Measurements from ENCODE around the gene RAMACL. TPM values are rescaled to one million over a fixed set of nuclear protein-coding genes. Genes with fewer than 3 reads are reported as not detected.

Gene RAMACL
- total RNA-seq, 1 experiment from 2014 or later = 0.28 TPM

- H2BK5ac ChIP-seq (ENCODE audit: insufficient read length, low read length) = no peak overlapping the region
- no peak overlapping the region for H3K18ac ChIP-seq (ENCODE audit: insufficient read length, low read depth, low read length)
- H3K23ac ChIP-seq (ENCODE audit: insufficient read length, low read depth, low read length) = no peak overlapping the region
- H3K4me1 ChIP-seq (ENCODE audit: insufficient read depth, low read length) = peaks cover 9% of the 10 kb centered on the region; the same call in 1 of the 2 replicates
- Mint-ChIP-seq H3K36me3 (ENCODE audit: insufficient read depth in 1 of 3, low read depth in 3 of 3) (no peaks in the 10 kb centered on the region; a peak in 1 of 7 replicates), H3K9me3 (no peaks in the 10 kb centered on the region; a peak in 1 of 5 replicates), H3K27me3 (ENCODE audit: low read depth) (no peaks in the 10 kb centered on the region), H3K4me1 (peaks cover 29 to 36% of the 10 kb centered on the region in 2 experiments), H3K27ac (no peak overlapping the region), H3K4me3 (no peak overlapping the region)
- H3K79me2 ChIP-seq (ENCODE audit: insufficient read depth, low read length) = peaks cover 4% of the 10 kb centered on the region; the same call in 1 of the 2 replicates
- no peak overlapping the region for H3K4me2 ChIP-seq (ENCODE audit: insufficient read depth, insufficient read length, low read length)
- no peak for DNase-seq
- H3K27me3 ChIP-seq (ENCODE audit: insufficient read depth, low read length) = no peaks in the 10 kb centered on the region
- no peak overlapping the region for H3K14ac ChIP-seq (ENCODE audit: insufficient read depth, low read length)
- no peak overlapping the region for H4K91ac ChIP-seq (ENCODE audit: insufficient read length, low read depth, low read length)
- H3K9ac ChIP-seq (ENCODE audit: extremely low read depth, insufficient read length, low read length) = no peak overlapping the region
- H3T11ph ChIP-seq (ENCODE audit: low read length) = no peak overlapping the region
- TF ChIP-seq CTCF (conservative IDR thresholded peaks at IDR 0.05) = no peak
- no peak overlapping the region for H4K8ac ChIP-seq (replicated peaks; ENCODE audit: insufficient read length, low read depth, low read length)
- H2BK15ac ChIP-seq (ENCODE audit: low read depth, low read length) = no peak overlapping the region
- H4K20me1 ChIP-seq (ENCODE audit: control insufficient read depth, insufficient read depth, insufficient read length) = no peaks in the 10 kb centered on the region
- H4K5ac ChIP-seq (ENCODE audit: insufficient read length, low read depth, low read length) = no peak overlapping the region
- H2BK120ac ChIP-seq (ENCODE audit: low read depth, low read length, poor library complexity, severe bottlenecking) = no peak overlapping the region
- no peak overlapping the region for H2AK5ac ChIP-seq (ENCODE audit: insufficient read length, low read length)
- H3K4ac ChIP-seq (ENCODE audit: low read depth, low read length) = no peak overlapping the region
- WGBS (ENCODE audit: extremely low coverage, insufficient read length, low lambda C conversion rate) = no CpG with 5 or more reads among the region's 1 CpG
- H2BK12ac ChIP-seq (ENCODE audit: insufficient read length, low read depth, low read length) = no peak overlapping the region
- H3K9me3 ChIP-seq (ENCODE audit: control insufficient read depth, low read depth, low read length) = no peaks in the 10 kb centered on the region
- no peak overlapping the region for H3K27ac ChIP-seq (ENCODE audit: insufficient read length, low read depth, low read length)
- H2AFZ ChIP-seq (ENCODE audit: low read length) = no peak overlapping the region
- no peaks in the 10 kb centered on the region for H3K79me1 ChIP-seq (ENCODE audit: insufficient read depth, low read depth, low read length, poor library complexity, severe bottlenecking)
- no peak overlapping the region for H2BK20ac ChIP-seq (ENCODE audit: low read depth, low read length, poor library complexity, severe bottlenecking)
- no peak overlapping the region for H3K56ac ChIP-seq (ENCODE audit: insufficient read length, low read depth, low read length)
- no peaks in the 10 kb centered on the region for H3K23me2 ChIP-seq (ENCODE audit: insufficient read length, low read depth, low read length, poor library complexity, severe bottlenecking)
Observed at GRCh38 chr6:166559662-166560061, 26.8 kb downstream of the RAMACL start.

All from H9 (cell line).